Measurements from ENCODE around the gene KLRC3.
"Not testable (repeated sequence)": the region's sequence is repeated elsewhere in the genome, so short reads cannot be mapped to it uniquely, and the experiment has no call there.

The KLRC3 gene

DNA sequence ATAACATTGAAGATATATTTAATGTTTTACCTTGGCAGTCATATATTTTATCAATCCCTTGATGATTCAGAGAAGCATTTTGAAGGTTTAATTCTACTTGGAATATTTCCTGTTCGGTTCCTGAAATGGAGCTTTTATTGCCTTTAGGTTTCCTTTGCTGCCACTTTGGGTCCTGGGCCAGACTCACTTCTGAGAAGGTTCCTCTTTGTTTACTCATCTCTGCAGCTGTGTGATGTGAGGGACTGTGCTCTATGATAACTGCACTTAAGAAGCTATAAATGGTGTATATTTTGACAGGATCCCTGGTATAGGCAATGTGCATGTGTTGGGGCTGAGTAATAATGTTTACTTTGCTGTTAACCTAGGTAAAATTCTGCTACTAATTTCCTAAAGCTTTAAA, at the start of gene KLRC3:
Gene KLRC3, minus strand, starts transcription at position 262 of the 400 bp plus-strand sequence. Its CDS starts 45 bp downstream, at position 217.
- not testable (repeated sequence) for DNase-seq

DNA sequence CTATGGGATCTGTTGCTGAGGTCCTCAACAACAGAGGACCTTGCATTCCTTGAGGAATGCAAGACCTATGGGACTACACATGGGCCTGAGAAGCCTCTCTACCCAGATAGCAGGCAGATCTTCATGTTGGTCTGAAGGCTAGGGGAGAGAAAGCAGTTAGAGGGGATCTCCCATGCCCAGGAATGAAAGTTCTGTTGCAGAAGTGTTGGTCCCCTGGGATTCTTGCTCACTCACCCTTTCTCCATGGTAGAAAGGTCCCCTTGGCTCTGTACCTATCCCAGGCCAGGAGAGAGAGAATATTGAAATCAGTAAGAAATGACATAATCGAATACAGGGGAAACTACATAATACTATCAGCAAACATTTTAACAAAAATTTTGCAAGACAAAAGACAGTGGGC, 49.3 kb upstream of the KLRC3 start:
- DNase-seq: no peak

DNA sequence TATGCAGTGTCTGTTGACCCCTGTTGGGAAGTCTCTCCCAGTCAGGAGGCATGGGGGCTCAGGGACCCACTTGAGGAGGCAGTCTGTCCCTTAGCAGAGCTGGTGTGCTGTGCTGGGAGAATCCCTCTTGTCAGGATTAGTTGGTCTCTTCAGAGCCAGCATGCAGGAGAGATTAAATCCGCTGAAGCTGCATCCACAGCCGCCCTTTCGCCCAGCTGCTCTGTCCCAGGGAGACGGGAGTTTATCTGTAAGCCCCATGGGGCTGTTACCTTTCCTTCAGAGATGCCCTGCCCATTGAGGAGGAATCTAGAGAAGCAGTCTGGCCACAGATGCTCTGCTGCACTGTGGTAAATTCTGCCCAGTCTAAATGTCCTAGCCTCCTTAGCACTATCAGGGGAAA, 45.9 kb upstream of the KLRC3 start:
- no peak for DNase-seq

DNA sequence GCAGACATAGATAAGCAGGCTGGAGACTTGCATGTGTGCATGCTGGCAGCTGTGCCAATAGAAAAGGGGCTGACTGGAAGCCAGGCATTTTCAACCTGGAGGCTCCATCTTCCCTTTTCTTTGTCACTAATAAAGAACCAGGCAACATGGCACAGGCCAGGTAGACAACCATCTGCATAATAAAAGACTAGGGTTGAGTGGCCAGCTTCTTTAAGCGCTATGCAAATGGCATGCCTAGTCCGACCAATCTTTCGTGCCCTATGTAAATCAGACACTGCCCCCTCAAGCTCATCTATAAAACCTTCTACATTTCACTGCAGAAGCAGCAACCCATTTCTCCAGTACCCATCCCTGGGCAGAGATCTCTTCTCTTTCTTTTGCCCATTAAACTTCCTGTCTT, 37.4 kb upstream of the KLRC3 start:
- DNase-seq: no peak

DNA sequence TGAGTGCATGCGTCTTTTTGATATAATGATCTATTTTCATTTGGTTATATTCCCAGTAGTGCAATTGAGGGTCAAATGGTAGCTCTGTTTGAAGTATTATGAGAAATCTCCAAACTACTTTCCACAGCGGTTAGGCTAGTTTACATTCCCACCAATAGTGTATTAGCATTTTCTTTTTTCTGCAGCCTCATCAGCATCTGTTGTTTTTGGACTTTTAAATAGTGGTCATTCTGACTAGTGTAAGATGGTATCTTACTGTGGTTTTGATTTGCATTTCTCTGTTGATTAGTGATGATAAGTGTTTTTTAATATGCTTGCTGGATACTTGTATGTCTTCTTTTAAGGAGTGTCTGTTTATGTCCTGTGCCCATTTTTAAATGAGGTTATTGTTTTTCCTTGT, 36.5 kb upstream of the KLRC3 start:
- DNase-seq: no peak

DNA sequence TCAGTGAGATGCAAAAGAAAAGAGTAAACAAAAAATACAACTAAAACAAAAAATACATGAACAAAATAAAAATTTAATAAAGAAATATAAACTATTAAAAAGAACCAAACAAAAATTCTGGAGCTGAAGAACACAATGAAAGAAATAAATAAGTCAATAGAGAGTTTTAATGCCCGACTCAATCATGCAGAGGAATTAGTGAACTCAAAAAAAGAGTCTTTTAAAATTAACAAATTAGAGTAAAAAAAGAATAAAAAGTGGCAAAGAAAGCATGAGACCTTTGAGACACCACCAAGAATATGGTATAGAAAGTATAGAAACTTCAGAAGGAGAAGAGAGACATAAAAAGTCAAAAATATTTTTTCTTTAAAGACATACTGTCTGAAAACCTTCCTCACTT, 35.4 kb upstream of the KLRC3 start:
- no peak for DNase-seq

DNA sequence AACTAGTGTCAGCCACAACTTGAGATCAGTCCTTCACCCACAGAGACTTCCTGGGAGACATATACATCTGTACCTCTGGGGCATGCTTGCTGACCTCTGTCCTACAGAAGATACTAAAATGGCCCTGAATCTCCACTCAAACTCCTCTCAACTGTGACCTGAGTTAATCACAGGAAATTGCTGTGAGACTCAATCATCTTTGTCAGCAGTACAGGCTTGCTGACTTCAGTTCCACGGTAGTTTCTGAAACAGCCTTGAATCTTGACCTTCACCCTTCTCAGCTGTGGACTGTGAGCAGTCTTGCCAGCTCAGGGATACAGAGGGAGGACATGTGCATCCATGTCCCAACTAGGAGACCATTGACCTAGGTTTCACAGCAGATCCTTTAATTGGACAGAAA, 34.1 kb upstream of the KLRC3 start:
- no peak for DNase-seq

DNA sequence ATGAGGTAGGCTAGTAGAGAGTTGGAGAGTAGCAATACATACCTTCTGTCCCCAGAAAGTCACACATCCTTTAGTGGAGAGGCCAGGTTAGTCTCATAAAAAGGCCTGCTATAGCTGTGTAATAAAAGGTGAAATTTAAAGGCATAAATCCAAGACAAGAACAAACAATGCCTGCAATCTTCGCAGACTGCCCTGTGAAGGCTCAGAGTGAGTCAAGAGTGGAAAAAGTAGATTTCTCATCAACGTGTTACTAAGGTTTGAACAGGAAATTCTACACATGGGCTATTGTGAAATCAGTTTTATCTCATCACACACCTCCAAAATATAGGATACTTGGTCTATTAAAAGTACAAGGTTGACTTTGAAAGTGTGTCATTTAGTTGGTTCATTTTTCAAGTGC, 32.8 kb upstream of the KLRC3 start, which contains the start of gene KLRC1:
Gene KLRC1, minus strand, starts transcription at position 222 of the 400 bp plus-strand sequence. CDS start 2,221 bp downstream, outside the sequence.
- no peak for DNase-seq

DNA sequence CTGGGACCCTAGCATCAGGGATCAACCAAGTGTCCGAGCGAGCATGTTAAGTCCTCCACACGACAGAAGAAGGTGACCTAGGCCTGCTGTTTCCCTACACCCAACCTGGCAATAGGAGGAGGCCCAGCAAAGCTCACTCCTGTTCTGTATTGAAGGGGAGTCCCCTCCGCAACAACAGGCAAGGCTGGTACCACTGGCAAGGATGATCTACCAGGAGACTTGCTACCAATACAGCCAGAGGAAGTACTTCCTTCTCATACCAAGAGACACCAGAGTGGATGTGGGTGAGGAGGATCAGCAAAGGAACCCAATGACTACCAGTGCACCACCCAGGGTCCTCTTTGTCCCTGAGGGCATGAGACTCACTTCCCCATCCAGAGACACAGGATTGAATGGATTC, 27.8 kb upstream of the KLRC3 start:
- DNase-seq: peak; percentile 12

DNA sequence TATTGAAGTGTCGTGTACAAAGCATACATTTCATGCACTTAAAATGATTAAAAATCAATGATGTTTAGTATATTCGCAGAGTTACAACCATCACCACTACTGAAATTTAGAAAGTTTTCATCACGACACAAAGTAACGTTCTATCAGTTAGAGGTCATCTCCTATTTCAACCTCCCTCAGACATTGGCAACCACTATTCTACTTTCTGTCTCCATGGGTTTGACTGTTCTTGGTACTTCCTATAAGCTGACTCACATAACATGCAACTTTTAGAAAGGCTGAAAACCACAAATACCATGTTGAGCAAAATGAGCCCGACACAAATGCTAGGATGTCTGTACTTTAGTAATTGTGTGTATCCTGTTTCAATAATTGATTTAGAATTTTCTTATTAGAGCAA, 25.7 kb upstream of the KLRC3 start:
- not testable (repeated sequence) for DNase-seq

DNA sequence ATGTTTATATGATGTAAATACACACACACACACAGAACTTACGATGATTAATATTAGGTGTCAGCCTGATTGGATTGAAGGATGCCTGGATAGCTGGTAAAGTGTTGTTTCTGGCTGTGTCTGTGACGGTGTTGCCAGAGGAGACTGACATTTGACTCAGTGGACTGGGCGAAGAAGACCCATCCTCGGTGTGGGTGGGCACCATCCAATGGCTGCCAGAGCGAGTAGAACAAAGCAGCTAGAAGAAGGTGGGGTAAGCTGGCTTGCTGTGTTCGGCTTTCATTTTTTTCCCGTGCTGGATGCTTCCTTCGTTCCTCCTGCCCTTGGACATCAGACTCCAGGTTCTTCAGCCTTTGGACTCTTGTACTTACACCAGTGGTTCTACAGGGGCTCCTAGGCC, 20.7 kb upstream of the KLRC3 start:
- not testable (repeated sequence) for DNase-seq

DNA sequence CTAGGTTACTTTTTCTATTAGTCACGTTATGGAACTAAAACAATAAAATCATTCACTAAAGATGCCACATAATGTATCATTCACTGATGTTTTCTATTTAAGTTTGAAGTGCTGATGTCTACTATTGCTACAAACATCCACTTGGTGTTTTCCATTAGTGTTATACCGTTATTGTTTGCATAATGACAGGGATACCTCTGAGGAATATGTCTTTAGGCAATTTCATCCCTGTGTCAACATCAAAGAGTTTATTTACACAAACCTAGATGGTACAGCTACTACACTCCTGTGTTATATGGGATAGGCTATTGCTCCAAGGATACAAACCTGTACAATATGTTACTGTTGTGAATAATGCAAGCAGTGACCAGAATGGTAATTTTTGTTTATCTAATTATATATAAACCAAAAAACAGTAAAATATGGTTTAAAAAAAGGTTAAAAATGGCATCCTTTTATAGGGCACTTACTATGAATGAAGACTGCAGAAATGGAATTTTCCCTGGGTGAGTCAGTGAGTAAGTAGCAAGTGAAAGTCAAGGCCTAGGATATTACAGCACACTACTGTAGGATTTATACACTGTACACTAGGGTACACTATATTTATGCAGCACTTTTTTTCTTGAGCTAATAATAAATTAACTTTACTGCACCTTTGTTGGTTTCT, 19.3 kb upstream of the KLRC3 start:
- not testable (repeated sequence) for DNase-seq

DNA sequence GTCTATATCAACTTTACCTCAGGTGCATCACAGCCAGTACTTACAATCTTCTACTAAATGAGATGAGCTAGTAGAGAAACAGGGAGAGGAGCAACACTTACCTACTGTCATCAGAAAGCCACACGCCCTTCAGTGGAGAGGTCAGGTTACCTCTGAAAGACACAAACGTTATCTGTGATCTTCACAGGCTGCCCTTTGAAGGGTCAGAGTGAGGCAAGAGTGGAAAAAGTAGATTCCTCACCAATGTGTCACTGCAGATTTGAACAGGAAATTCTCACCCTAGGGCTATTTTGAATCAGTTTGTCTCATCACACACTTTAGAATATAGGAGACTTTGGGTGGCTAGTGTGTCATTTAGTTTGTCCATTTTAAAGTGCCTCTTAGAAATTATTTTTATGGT, 17.2 kb upstream of the KLRC3 start:
- not testable (repeated sequence) for DNase-seq

DNA sequence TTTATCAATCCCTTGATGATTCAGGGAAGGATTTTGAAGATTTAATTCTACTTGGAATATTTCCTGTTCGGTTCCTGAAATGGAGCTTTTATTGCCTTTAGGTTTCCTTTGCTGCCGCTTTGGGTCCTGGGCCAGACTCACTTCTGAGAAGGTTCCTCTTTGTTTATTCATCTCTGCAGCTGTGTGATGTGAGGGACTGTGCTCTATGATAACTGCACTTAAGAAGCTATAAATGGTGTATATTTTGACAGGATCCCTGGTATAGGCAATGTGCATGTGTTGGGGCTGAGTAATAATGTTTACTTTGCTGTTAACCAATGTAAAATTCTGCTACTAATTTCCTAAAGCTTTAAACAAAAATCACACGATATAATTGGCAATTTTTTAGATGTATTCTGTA, 15.4 kb upstream of the KLRC3 start, which contains the start of gene KLRC2:
Gene KLRC2, minus strand, starts transcription at position 195 of the 400 bp plus-strand sequence. Its CDS starts 24 bp downstream, at position 171.
- peak; percentile 20 for DNase-seq

DNA sequence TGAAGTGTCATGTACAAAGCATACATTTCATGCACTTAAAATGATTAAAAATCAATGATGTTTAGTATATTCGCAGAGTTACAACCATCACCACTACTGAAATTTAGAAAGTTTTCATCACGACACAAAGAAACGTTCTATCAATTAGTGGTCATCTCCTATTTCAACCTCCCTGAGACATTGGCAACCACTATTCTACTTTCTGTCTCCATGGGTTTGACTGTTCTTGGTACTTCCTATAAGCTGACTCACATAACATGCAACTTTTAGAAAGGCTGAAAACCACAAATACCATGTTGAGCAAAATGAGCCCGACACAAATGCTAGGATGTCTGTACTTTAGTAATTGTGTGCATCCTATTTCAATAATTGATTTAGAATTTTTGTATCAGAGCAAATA, 10.2 kb upstream of the KLRC3 start:
- DNase-seq: not testable (repeated sequence)

DNA sequence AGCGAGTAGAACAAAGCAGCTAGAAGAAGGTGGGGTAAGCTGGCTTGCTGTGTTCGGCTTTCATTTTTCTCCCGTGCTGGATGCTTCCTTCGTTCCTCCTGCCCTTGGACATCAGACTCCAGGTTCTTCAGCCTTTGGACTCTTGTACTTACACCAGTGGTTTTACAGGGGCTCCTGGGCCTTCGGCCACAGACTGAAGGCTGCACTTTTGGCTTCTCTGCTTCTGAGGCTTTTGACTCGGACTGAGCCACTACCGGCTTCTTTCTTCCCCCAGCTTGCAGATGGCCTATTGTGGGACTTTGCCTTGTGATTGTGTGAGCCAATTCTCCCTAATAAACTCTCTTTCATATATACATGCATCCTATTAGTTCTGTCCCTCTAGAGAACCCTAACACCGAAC, 5.5 kb upstream of the KLRC3 start:
- not testable (repeated sequence) for DNase-seq

DNA sequence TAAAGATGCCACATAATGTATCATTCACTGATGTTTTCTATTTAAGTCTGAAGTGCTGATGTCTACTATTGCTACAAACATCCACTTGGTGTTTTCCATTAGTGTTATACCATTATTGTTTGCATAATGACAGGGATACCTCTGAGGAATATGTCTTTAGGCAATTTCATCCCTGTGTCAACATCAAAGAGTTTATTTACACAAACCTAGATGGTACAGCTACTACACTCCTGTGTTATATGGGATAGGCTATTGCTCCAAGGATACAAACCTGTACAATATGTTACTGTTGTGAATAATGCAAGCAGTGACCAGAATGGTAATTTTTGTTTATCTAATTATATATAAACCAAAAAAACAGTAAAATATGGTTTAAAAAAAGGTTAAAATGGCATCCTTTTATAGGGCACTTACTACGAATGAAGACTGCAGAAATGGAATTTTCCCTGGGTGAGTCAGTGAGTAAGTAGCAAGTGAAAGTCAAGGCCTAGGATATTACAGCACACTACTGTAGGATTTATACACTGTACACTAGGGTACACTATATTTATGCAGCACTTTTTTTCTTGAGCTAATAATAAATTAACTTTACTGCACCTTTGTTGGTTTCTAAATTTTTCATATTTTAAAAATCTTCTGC, 4.0 kb upstream of the KLRC3 start:
- not testable (repeated sequence) for DNase-seq

DNA sequence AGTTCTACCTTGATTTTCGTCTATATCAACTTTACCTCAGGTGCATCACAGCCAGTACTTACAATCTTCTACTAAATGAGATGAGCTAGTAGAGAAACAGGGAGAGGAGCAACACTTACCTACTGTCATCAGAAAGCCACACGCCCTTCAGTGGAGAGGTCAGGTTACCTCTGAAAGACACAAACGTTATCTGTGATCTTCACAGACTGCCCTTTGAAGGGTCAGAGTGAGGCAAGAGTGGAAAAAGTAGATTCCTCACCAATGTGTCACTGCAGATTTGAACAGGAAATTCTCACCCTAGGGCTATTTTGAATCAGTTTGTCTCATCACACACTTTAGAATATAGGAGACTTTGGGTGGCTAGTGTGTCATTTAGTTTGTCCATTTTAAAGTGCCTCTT, 1.8 kb upstream of the KLRC3 start:
- not testable (repeated sequence) for DNase-seq

DNA sequence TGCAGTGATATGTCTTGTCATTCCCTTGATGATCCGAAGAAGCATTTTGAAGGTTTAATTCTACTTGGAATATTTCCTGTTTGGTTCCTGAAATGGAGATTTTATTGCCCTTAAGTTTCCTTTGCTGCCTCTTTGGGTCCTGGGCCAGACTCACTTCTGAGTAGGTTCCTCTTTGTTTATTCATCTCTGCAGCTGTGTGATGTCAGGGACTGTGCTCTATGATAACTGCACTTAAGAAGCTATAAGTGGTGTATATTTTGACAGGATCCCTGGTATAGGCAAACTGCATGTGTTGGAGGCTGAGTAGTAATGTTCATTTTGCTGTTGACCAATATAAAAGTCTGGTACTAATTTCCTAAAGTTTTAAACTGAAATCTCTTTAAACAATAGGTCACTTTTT, 11.0 kb downstream of the KLRC3 start, which contains the start of gene KLRC4:
Gene KLRC4, minus strand, starts transcription at position 366 of the 400 bp plus-strand sequence. Its CDS starts 182 bp downstream, at position 184.
- no peak for DNase-seq

DNA sequence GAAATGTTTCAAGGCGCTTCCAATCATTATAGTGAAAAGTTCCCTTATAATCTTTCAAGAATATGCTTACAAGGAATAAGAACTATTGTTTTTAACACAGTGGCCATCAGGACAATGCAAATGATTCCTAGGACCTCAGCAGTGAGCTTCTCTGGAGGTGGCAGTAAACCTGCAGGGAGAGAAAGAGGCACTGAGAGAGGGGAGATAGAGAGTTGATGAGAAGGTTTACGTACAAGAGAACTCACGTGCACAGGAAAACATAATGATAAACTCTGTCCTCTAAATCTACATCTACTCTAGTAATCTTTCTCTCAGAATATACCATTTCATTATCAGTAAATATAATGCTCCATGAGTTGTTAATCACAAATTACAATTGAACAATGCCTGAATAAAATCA, 11.6 kb downstream of the KLRC3 start:
- no peak for DNase-seq

DNA sequence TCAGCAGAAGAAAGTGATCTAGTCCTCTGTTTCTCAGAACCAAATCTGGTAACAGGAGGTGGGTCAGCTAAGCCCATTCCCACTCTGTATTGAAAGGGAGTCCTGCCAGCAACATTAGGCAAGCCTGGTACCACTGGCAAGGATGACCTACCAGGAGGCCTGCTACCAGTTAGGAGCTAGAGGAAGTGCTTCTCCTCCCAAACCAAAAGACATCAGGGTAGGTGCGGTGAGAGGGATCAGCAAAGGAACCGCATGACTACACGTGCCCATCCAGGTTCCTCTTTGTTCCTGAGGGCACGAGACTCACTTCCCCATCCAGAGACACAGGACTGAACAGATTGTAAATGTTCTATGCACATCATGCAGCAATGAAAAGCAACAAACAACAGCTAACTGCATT, 13.7 kb downstream of the KLRC3 start:
- DNase-seq: peak; percentile 26

DNA sequence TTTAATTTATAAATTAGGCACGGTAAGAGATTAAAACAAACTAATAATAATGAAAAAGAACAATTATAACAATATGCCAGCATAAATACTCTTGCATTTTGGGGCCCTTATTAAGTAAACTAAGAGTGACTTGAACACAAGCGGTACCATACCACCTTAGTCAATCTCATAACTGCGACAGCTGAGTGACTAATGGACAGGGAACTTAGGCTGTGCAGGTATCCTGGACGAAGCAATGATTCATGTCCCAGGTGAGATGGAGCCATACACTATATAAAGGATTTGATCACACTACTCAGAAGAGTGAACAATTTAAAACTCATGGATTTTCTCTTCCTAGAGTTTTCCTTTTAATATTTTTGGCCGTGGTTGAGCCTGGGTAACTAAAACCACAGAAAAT, 15.1 kb downstream of the KLRC3 start:
- no peak for DNase-seq

DNA sequence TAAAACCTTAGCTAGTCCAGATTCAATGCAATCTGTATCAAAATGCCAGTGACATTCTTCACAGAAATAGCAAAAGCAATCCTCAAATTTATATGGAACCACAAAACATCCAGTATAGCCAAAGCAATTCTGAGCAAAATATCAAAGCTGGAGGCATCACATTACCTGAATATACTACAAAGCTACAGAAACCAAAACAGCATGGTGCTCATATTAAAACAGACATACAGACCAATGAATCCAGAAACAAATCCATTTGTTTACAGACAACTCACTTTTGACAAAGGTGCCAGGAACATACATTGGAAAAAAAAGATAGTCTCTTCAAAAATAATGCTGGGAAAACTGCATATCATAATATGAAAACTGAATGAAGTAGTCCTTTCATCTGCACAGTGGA, 15.6 kb downstream of the KLRC3 start:
- DNase-seq: no peak

DNA sequence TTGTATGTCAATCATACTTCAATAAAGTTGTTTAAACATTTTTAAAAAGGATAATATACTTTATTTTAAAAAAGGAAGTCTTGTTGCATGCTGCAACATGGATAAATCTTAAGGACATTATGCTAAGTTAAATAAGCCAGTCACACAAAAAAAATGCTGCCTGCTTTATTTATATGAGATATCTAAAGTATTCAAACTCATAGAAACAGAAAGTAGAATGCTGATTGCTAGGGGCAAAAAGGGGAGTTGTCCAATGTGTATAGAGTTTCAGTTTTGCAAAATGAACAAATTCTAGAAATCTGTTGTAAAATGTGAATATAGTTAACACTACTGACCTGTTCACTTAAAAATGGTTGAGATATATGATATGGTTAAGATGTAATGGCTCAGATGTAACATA, 19.6 kb downstream of the KLRC3 start:
- no peak for DNase-seq
